Gastrocnemius medialis (tissue), 4 donors: ENCODE results near the gene TMEM41A. TPM values are rescaled to one million over a fixed set of nuclear protein-coding genes. Genes with fewer than 3 reads are reported as not detected.

Experiments
- ATAC-seq, 2 donors: fragments of 150-250 bp; one replicate each; pipeline ENCODE4 v1.9.1; 2016
- DNase-seq, 2 donors: peaks; one replicate each; pipeline ENCODE4 v3.0.0-alpha.2; 2019
- H3K27ac ChIP-seq, 4 donors: fragments of 200-600 bp; sonication (generic); 1 replicate in 1 of 4; 2 replicates in 3 of 4; pipeline ENCODE4 v1.5.1; 2016 to 2018; ENCODE audit warnings: mild to moderate bottlenecking in 2 of 4, moderate library complexity in 1 of 4
- H3K27me3 ChIP-seq, 3 donors: fragments of 200-600 bp; sonication (generic) in 2 of 3; 1 replicate in 1 of 3; 2 replicates in 2 of 3; pipeline versions ENCODE4 v1.5.1 to v1.6.0; 2016 to 2019; ENCODE audit warnings: mild to moderate bottlenecking in 1 of 3, moderate library complexity in 1 of 3
- H3K36me3 ChIP-seq, 2 donors: fragments of 200-600 bp; sonication (generic) in 1 of 2; one replicate each; pipeline ENCODE4 v1.5.1; 2017 to 2018
- H3K4me1 ChIP-seq, 2 donors: fragments of 200-600 bp; sonication (generic) in 1 of 2; one replicate each; pipeline ENCODE4 v1.5.1; 2016 to 2017; ENCODE audit warnings: mild to moderate bottlenecking in 2 of 2
- H3K4me3 ChIP-seq, 4 donors: fragments of 200-600 bp; sonication (generic) in 3 of 4; 1 replicate in 1 of 4; 2 replicates in 3 of 4; pipeline ENCODE4 v1.5.1; 2016 to 2019; ENCODE audit warnings: mild to moderate bottlenecking in 2 of 4
- H3K9me3 ChIP-seq, 3 donors: fragments of 200-600 bp; sonication (generic) in 2 of 3; 1 replicate in 1 of 3; 2 replicates in 2 of 3; pipeline ENCODE4 v1.5.1; 2016 to 2019
- CTCF ChIP-seq, 5 experiments: fragments of 450-650 bp in 3 of 5; fragments of 200-600 bp in 2 of 5; sonication (generic) in 2 of 5; IDR thresholded peaks in 4 of 5; conservative IDR thresholded peaks in 1 of 5; 1 replicate in 4 of 5; 2 replicates in 1 of 5; pipeline ENCODE4 v1.5.1; 2016 to 2019; ENCODE audit warnings: antibody characterized with exemption in 5 of 5, mild to moderate bottlenecking in 3 of 5, moderate library complexity in 3 of 5
- POLR2A ChIP-seq, 2 donors: fragments of 450-650 bp; IDR thresholded peaks; one replicate each; pipeline ENCODE4 v1.6.1; 2017; ENCODE audit warnings: antibody characterized with exemption in 2 of 2, mild to moderate bottlenecking in 2 of 2, moderate library complexity in 2 of 2
- in situ Hi-C, 4 donors: fragments of 200-750 bp; cut with MboI; loops; one replicate each; pipeline versions ENCODE4 v1.15.0 to v1.8.0; 2017; ENCODE audit warnings: low sequenced_read_pairs in 4 of 4
- intact Hi-C: fragments of 100-400 bp; cut with DNase I; formaldehyde crosslinking; loops from one replicate; pipeline ENCODE4 v1.15.1; 2023; ENCODE audit warnings: low total_unique reads
- total RNA-seq, 4 donors: library from RNA; depleted of rRNA; stranded (reverse); fragments of >200 nt; gene quantifications; one replicate each; pipeline versions ENCODE4 v1.1.0 to v1.2.3, GENCODE V29; 2016

The TMEM41A gene
- 10 to 100 TPM in 1 of 4 donors, 1 to 10 TPM in 3; 4.8 to 11.5 (median 6.5) TPM for total RNA-seq

GRCh38 chr3:185498503-185499396, at the start of gene TMEM41A:
TMEM41A (minus strand) TSS chr3:185499035; CDS start chr3:185498961, 74 bp downstream.
- in situ Hi-C loops, result loop anchor here in 1 of 4 donors (10.0 kb wide), 1 partner anchor 86 kb away; the partner anchor contains the start of gene SENP2

GRCh38 chr3:185540695-185541094, 41.9 kb upstream of the TMEM41A start:
- TF ChIP-seq POLR2A (IDR thresholded peaks at IDR 0.05) (no peak), CTCF (IDR thresholded peaks at IDR 0.05 in 4 of 5, conservative IDR thresholded peaks at IDR 0.05 in 1 of 5) (no peak)
- in situ Hi-C loops (no loop called here), intact Hi-C loops (no loop called here)
- H3K4me3 ChIP-seq, result no peak overlapping the region
- no peak for ATAC-seq
- H3K9me3 ChIP-seq, result no peaks in the 10 kb centered on the region
- DNase-seq, result no peak
- H3K27ac ChIP-seq, result no peak overlapping the region
- H3K36me3 ChIP-seq, result no peaks in the 10 kb centered on the region
- no peaks in the 10 kb centered on the region for H3K4me1 ChIP-seq
- H3K27me3 ChIP-seq, result no peaks in the 10 kb centered on the region

More at GRCh38 chr3:185498503-185499396, at the start of gene TMEM41A:
- DNase-seq (peak; percentile 83 to 89), ATAC-seq (peak; percentile 92)
- H3K27me3 ChIP-seq, result no peaks in the 10 kb centered on the region
- H3K4me1 ChIP-seq, result peaks cover 16% of the 10 kb centered on the region in 2 donors
- TF ChIP-seq CTCF (IDR thresholded peaks at IDR 0.05 in 4 of 5, conservative IDR thresholded peaks at IDR 0.05 in 1 of 5) (no peak), POLR2A (IDR thresholded peaks at IDR 0.05) (peak; percentile 73 to 89)
- peak within 1 kb of the TSS; percentile 74 to 96 (median 90) for H3K4me3 ChIP-seq
- peaks cover 0 to 30% of the 10 kb centered on the region in 2 donors for H3K36me3 ChIP-seq
- H3K27ac ChIP-seq, result peak within 1 kb of the TSS; percentile 80 to 89 (median 84)
- H3K9me3 ChIP-seq, result no peaks in the 10 kb centered on the region
- intact Hi-C loops, result loop anchor here (2.0 kb wide), 2 partner anchors 88 to 144 kb away; partner anchors contain the start of gene SENP2

GRCh38 chr3:185539934-185540333, 41.1 kb upstream of the TMEM41A start:
- DNase-seq (no peak), ATAC-seq (no peak)
- TF ChIP-seq CTCF (IDR thresholded peaks at IDR 0.05 in 4 of 5, conservative IDR thresholded peaks at IDR 0.05 in 1 of 5), result no peak
- no peak for TF ChIP-seq POLR2A (IDR thresholded peaks at IDR 0.05)
- intact Hi-C loops (no loop called here), in situ Hi-C loops (no loop called here)
- Histone ChIP-seq H3K4me3 (no peak overlapping the region), H3K9me3 (no peaks in the 10 kb centered on the region), H3K36me3 (no peaks in the 10 kb centered on the region), H3K27ac (no peak overlapping the region), H3K4me1 (no peaks in the 10 kb centered on the region), H3K27me3 (no peaks in the 10 kb centered on the region)

- Histone ChIP-seq H3K9me3 (no peaks in the 10 kb centered on the region), H3K27me3 (no peaks in the 10 kb centered on the region), H3K27ac (peak overlapping the region in 1 of 4 donors; percentile 48), H3K4me1 (no peaks in the 10 kb centered on the region), H3K4me3 (no peak overlapping the region), H3K36me3 (no peaks in the 10 kb centered on the region)
- in situ Hi-C loops (no loop called here), intact Hi-C loops (no loop called here)
- TF ChIP-seq CTCF (IDR thresholded peaks at IDR 0.05 in 4 of 5, conservative IDR thresholded peaks at IDR 0.05 in 1 of 5) (no peak), POLR2A (IDR thresholded peaks at IDR 0.05) (no peak)
- ATAC-seq, result peak; percentile 78 to 79
- DNase-seq, result peak; percentile 27 to 58
Measured at GRCh38 chr3:185537369-185537970, 38.6 kb upstream of the TMEM41A start.
